Activated CD4-positive, alpha-beta T cell treated with anti-CD3 and anti-CD28 coated beads for 4 hours (primary cell): ENCODE results near the gene PPFIBP2.

Experiments
- DNase-seq, 2 donors: peaks; one replicate each; pipeline ENCODE4 v3.0.0-alpha.2; 2020

Gene PPFIBP2

GRCh38 chr11:7670641-7671040 lies 156.8 kb downstream of the PPFIBP2 start:
- DNase-seq: no peak

GRCh38 chr11:7671347-7672215 lies 157.8 kb downstream of the PPFIBP2 start:
- no peak for DNase-seq

GRCh38 chr11:7672276-7672959 lies 158.6 kb downstream of the PPFIBP2 start:
- DNase-seq: no peak

GRCh38 chr11:7672960-7673723 lies 159.3 kb downstream of the PPFIBP2 start, which contains the start of gene CYB5R2:
TSS of gene CYB5R2 (minus strand) at chr11:7673500. CDS start at chr11:7672825, 675 bp downstream.
- no peak for DNase-seq

- DNase-seq: no peak
Measured at GRCh38 chr11:7673724-7674434, 160.1 kb downstream of the PPFIBP2 start.

- no peak for DNase-seq
Measured at GRCh38 chr11:7675631-7676030, 161.8 kb downstream of the PPFIBP2 start.

GRCh38 chr11:7677071-7677470 lies 163.3 kb downstream of the PPFIBP2 start:
- no peak for DNase-seq

GRCh38 chr11:7677796-7678201 lies 164.0 kb downstream of the PPFIBP2 start:
- no peak for DNase-seq

GRCh38 chr11:7683571-7683970 lies 169.8 kb downstream of the PPFIBP2 start:
- no peak for DNase-seq

GRCh38 chr11:7686761-7687160 lies 173.0 kb downstream of the PPFIBP2 start:
- no peak for DNase-seq

GRCh38 chr11:7687386-7687785 lies 173.6 kb downstream of the PPFIBP2 start:
- no peak for DNase-seq

- DNase-seq: peak in 1 of 2 donors; percentile 7
Measured at GRCh38 chr11:7688238-7688826, 174.5 kb downstream of the PPFIBP2 start.

GRCh38 chr11:7689239-7689638 lies 175.4 kb downstream of the PPFIBP2 start:
- DNase-seq: no peak

GRCh38 chr11:7690648-7691047 lies 176.8 kb downstream of the PPFIBP2 start:
- no peak for DNase-seq

- DNase-seq: no peak
Measured at GRCh38 chr11:7691759-7692350, 178.1 kb downstream of the PPFIBP2 start.

GRCh38 chr11:7692426-7692825 lies 178.6 kb downstream of the PPFIBP2 start:
- no peak for DNase-seq

GRCh38 chr11:7694235-7694634 lies 180.4 kb downstream of the PPFIBP2 start:
- no peak for DNase-seq

GRCh38 chr11:7696424-7696823 lies 182.6 kb downstream of the PPFIBP2 start:
- DNase-seq: no peak
